Activated naive CD4-positive, alpha-beta T cell treated with anti-CD3 and anti-CD28 coated beads for 36 hours (primary cell): ENCODE data around the gene MB21D2. TPM values are rescaled to one million over a fixed set of nuclear protein-coding genes. Genes with fewer than 3 reads are reported as not detected.

Experiments
- CTCF ChIA-PET: fragments of 350-600 bp; sonication (Branson Sonifier 250); formaldehyde crosslinking; loops from one replicate; lab custom pipeline; 2021; ENCODE audit warnings: antibody characterized with exemption; lab: Charles Lee
- DNase-seq: peaks from one replicate; pipeline ENCODE4 v3.0.0-alpha.2; 2020
- H3K27ac Mint-ChIP-seq: one replicate; pipeline ENCODE4 v1.8.0; 2021; ENCODE audit warnings: mild to moderate bottlenecking, mixed read lengths
- H3K27me3 Mint-ChIP-seq: one replicate; pipeline ENCODE4 v1.8.0; 2021; ENCODE audit warnings: low read depth, mixed read lengths
- H3K36me3 Mint-ChIP-seq: one replicate; pipeline ENCODE4 v1.8.0; 2021; ENCODE audit warnings: low read depth, mixed read lengths
- H3K4me1 Mint-ChIP-seq: one replicate; pipeline ENCODE4 v1.8.0; 2021; ENCODE audit warnings: low read depth, mixed read lengths
- H3K4me3 Mint-ChIP-seq: one replicate; pipeline ENCODE4 v1.8.0; 2021; ENCODE audit warnings: mild to moderate bottlenecking, moderate library complexity, mixed read lengths
- H3K9me3 Mint-ChIP-seq: one replicate; pipeline ENCODE4 v1.8.0; 2021; ENCODE audit warnings: mixed read lengths
- intact Hi-C: fragments of 100-400 bp; cut with micrococcal nuclease; formaldehyde crosslinking; loops from one replicate; pipeline ENCODE4 v1.15.1; 2023
- total RNA-seq, 2 experiments: library from RNA; stranded (reverse); gene quantifications; one replicate each; pipeline ENCODE4 v1.2.3, GENCODE V29; 2021

Gene MB21D2
- total RNA-seq, 2 experiments from 2014 or later: 6.4 to 6.5 TPM

DNA sequence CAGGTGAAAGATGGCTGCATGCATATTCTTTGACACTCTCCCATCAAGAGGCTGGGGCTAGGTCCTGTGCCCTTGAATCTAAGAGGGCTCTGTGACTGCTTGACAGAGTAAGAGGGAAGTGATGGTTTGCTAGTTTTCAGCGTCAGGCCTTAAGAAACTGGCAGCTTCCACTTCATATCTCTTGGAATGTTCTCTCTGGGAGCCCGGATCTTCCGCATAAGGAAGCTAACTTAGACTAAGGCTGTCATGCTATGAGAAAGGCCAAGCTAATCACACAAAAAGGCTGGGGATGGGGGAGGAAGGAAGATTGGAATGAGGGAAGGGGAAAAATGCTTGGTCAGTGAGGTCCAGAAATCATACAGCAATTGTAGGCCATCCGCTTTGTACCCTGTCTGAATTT is 50.0 kb downstream of the MB21D2 start:
- H3K27me3 Mint-ChIP-seq: no peaks in the 10 kb centered on the region
- DNase-seq: no peak
- intact Hi-C loops: no loop called here
- peaks cover 2% of the 10 kb centered on the region for H3K9me3 Mint-ChIP-seq
- CTCF ChIA-PET: interaction anchor here (0.7 kb wide), 1 partner anchor 18 kb away, joined by 3 read pairs; no protein-coding TSS in a partner anchor
- H3K27ac Mint-ChIP-seq: no peak overlapping the region
- no peaks in the 10 kb centered on the region for H3K36me3 Mint-ChIP-seq
- H3K4me3 Mint-ChIP-seq: no peak overlapping the region
- H3K4me1 Mint-ChIP-seq: peaks cover 13% of the 10 kb centered on the region

- Mint-ChIP-seq H3K27me3 (no peaks in the 10 kb centered on the region), H3K36me3 (no peaks in the 10 kb centered on the region), H3K9me3 (peaks cover 2% of the 10 kb centered on the region), H3K27ac (no peak overlapping the region), H3K4me1 (peaks cover 17% of the 10 kb centered on the region), H3K4me3 (no peak overlapping the region)
- no peak for DNase-seq
- intact Hi-C loops: no loop called here
- CTCF ChIA-PET: no interaction called here
These were observed 50.9 kb downstream of the MB21D2 start for GRCh38 chr3:192866804-192867203.

GRCh38 chr3:192864941-192865340 is 52.7 kb downstream of the MB21D2 start:
- CTCF ChIA-PET: no interaction called here
- Mint-ChIP-seq H3K36me3 (no peaks in the 10 kb centered on the region), H3K9me3 (no peaks in the 10 kb centered on the region), H3K27ac (no peak overlapping the region), H3K4me3 (peak overlapping the region; percentile 2), H3K4me1 (peaks cover 18% of the 10 kb centered on the region), H3K27me3 (no peaks in the 10 kb centered on the region)
- DNase-seq: no peak
- intact Hi-C loops: no loop called here

GRCh38 chr3:192863091-192863420 is 54.6 kb downstream of the MB21D2 start:
- Mint-ChIP-seq H3K27me3 (peaks cover 3% of the 10 kb centered on the region), H3K27ac (no peak overlapping the region), H3K36me3 (no peaks in the 10 kb centered on the region), H3K4me1 (peaks cover 25% of the 10 kb centered on the region), H3K4me3 (no peak overlapping the region), H3K9me3 (no peaks in the 10 kb centered on the region)
- intact Hi-C loops: no loop called here
- CTCF ChIA-PET: interaction anchor here (0.6 kb wide), 1 partner anchor 175 kb away, joined by 3 read pairs; no protein-coding TSS in a partner anchor
- no peak for DNase-seq

GRCh38 chr3:192862408-192863090 is 55.1 kb downstream of the MB21D2 start:
- H3K4me3 Mint-ChIP-seq: no peak overlapping the region
- peaks cover 23% of the 10 kb centered on the region for H3K4me1 Mint-ChIP-seq
- no peak overlapping the region for H3K27ac Mint-ChIP-seq
- H3K36me3 Mint-ChIP-seq: no peaks in the 10 kb centered on the region
- intact Hi-C loops: no loop called here
- H3K9me3 Mint-ChIP-seq: no peaks in the 10 kb centered on the region
- no peak for DNase-seq
- CTCF ChIA-PET: interaction anchor here (0.6 kb wide), 1 partner anchor 176 kb away, joined by 3 read pairs; no protein-coding TSS in a partner anchor
- peaks cover 3% of the 10 kb centered on the region for H3K27me3 Mint-ChIP-seq

- CTCF ChIA-PET: no interaction called here
- Mint-ChIP-seq H3K4me3 (no peak overlapping the region), H3K4me1 (peaks cover 23% of the 10 kb centered on the region), H3K27ac (peak overlapping the region; percentile 6), H3K9me3 (no peaks in the 10 kb centered on the region), H3K27me3 (peaks cover 3% of the 10 kb centered on the region), H3K36me3 (no peaks in the 10 kb centered on the region)
- intact Hi-C loops: no loop called here
- peak; percentile 20 for DNase-seq
These were observed 55.7 kb downstream of the MB21D2 start for GRCh38 chr3:192861972-192862371.

GRCh38 chr3:192860454-192860853 is 57.2 kb downstream of the MB21D2 start:
- H3K4me3 Mint-ChIP-seq: no peak overlapping the region
- no peaks in the 10 kb centered on the region for H3K36me3 Mint-ChIP-seq
- H3K4me1 Mint-ChIP-seq: peaks cover 24% of the 10 kb centered on the region
- no peak for DNase-seq
- no peak overlapping the region for H3K27ac Mint-ChIP-seq
- peaks cover 3% of the 10 kb centered on the region for H3K27me3 Mint-ChIP-seq
- intact Hi-C loops: no loop called here
- CTCF ChIA-PET: interaction anchor here (0.7 kb wide), 1 partner anchor 20 kb away, joined by 3 read pairs; no protein-coding TSS in a partner anchor
- H3K9me3 Mint-ChIP-seq: no peaks in the 10 kb centered on the region

DNA sequence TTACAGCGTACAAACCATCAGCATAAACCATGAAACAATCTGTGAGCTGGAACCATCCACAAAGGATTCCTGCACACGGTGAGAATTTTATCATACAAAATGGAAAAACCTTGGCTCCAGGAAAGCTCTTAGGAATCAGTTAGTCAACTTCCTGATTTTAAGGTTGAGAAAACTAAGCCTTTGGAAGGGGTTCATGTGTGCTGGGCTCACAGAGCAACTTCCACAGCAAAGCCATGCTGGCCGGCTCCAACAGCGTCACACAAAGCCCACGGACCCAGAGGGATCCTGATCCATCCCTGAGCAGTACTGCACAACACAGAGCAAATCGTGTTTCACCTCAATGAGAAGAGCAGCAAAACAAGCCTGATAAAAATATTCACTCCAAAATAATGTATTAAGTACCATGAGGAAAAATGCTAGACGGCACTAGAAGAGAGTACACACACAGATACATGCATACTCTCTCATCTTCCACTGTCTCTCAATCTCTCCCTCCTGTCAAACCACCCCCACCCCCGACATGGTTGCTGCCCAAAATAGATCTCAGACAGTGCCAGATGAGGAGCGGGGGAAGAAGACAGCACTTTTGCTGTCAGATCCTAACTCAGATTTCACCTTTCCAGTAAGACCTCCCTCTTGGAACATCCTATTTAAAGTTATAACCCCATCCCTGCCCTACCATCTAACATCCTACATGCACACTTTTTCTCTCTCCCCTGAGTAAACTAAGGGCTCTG is 58.6 kb downstream of the MB21D2 start:
- H3K27me3 Mint-ChIP-seq: peaks cover 3% of the 10 kb centered on the region
- DNase-seq: no peak
- no peak overlapping the region for H3K4me3 Mint-ChIP-seq
- H3K27ac Mint-ChIP-seq: no peak overlapping the region
- no peaks in the 10 kb centered on the region for H3K36me3 Mint-ChIP-seq
- intact Hi-C loops: no loop called here
- H3K4me1 Mint-ChIP-seq: peaks cover 18% of the 10 kb centered on the region
- no peaks in the 10 kb centered on the region for H3K9me3 Mint-ChIP-seq
- CTCF ChIA-PET: no interaction called here

DNA sequence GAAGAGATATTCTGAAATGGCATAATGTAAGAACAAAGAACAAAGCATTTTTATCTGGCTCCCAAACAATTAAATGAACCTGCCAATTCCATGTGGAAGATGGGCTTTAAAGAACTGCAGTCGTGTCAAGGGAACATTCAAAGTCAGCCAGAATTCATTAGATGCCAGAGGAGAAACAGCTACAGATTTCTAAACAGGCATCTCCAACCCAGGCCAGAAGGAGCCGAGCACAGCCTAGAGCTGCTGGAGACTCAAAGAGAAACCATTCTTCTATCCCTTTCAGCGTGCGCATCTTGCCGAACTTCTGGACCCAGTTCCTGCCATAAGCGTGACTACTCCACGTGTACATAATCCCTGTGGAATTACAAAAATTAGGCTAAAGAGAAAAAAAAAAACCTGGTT is 60.4 kb downstream of the MB21D2 start:
- CTCF ChIA-PET: no interaction called here
- Mint-ChIP-seq H3K27ac (no peak overlapping the region), H3K27me3 (peaks cover 9% of the 10 kb centered on the region), H3K4me1 (peaks cover 28% of the 10 kb centered on the region), H3K9me3 (no peaks in the 10 kb centered on the region), H3K4me3 (no peak overlapping the region), H3K36me3 (no peaks in the 10 kb centered on the region)
- intact Hi-C loops: no loop called here
- DNase-seq: no peak

DNA sequence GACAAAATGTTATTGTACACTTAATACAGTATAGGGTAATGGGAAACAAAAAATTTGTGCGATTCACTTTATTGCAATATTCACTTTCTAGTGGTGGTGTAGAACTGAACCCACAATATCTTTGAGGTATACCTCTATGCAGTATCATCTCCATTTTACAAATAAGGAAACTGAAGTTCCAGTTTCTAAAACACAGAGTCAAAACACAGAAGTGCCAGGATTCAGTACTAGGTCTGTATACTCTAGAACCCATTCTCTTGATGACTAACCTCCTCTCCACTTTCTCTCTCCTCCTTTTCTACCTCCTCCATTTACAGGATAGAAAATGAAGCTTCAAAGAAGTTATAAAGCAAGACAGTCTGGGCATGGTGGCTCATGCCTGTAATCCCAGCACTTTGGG is 62.2 kb downstream of the MB21D2 start:
- CTCF ChIA-PET: interaction anchor here (1.1 kb wide), 1 partner anchor 39 kb away, joined by 3 read pairs; no protein-coding TSS in a partner anchor
- H3K4me3 Mint-ChIP-seq: no peak overlapping the region
- no peak for DNase-seq
- intact Hi-C loops: loop anchor here (1.0 kb wide), 4 partner anchors 17 to 179 kb away; no protein-coding TSS in a partner anchor
- H3K4me1 Mint-ChIP-seq: peaks cover 37% of the 10 kb centered on the region
- H3K9me3 Mint-ChIP-seq: no peaks in the 10 kb centered on the region
- H3K27ac Mint-ChIP-seq: no peak overlapping the region
- peaks cover 9% of the 10 kb centered on the region for H3K27me3 Mint-ChIP-seq
- H3K36me3 Mint-ChIP-seq: no peaks in the 10 kb centered on the region

DNA sequence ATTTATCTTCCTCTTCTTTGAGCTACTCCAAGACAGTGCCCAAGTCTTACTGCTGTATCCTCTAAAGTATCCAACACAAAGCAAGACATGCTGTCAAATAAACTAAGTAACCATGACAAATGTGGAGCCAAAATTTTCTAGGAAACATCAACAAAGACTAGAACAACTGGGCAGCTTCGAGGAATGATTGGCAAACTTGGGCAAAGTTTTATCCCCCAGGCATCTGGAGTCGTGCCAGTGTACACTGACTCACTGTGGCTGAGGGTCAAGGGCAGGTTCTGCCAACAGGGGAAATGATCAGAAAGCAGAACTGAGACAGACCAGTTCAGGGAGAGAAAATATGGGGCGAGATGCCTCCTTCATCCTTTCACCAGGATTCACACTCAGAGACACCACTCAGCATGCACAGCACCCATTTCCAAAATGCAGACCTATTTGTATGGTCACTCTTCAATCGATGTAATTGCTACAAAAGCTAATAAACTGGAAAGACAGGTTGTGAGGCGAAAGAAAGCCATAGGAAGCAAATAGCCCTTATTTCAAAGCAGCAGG is 65.8 kb downstream of the MB21D2 start:
- no peak for DNase-seq
- Mint-ChIP-seq H3K9me3 (no peaks in the 10 kb centered on the region), H3K27me3 (peaks cover 5% of the 10 kb centered on the region), H3K27ac (no peak overlapping the region), H3K36me3 (no peaks in the 10 kb centered on the region), H3K4me3 (no peak overlapping the region), H3K4me1 (peaks cover 44% of the 10 kb centered on the region)
- intact Hi-C loops: no loop called here
- CTCF ChIA-PET: interaction anchor here (0.5 to 1.3 kb wide), 3 partner anchors 30 to 189 kb away, joined by 3 to 5 read pairs (median 3); no protein-coding TSS in a partner anchor

DNA sequence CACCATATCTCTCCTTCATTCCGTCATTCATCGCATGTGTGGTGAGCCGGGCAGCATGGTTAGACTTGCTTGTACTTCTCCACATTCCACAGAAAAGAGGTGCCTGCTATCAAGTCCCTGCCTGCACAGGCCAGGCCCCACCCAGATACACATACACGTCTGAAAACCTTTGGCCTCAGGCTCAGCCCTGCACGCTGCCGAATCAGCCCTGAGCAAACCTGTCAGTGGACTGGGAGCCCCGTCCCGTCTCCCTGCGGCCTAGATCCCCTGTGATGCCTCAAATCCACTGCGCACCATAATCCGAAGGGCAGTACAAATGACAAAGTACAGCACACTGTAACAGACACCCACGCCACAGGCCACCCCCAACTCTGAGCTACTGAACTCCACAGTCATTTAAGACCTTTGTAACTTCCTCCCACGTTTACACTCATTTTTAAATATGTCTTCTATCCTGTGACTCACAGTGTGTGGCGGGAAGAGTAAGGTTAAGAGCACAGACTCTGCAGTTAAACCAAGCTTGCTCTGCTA is 67.1 kb downstream of the MB21D2 start:
- peaks cover 5% of the 10 kb centered on the region for H3K27me3 Mint-ChIP-seq
- H3K36me3 Mint-ChIP-seq: no peaks in the 10 kb centered on the region
- DNase-seq: peak; percentile 73
- H3K9me3 Mint-ChIP-seq: no peaks in the 10 kb centered on the region
- peak overlapping the region; percentile 84 for H3K27ac Mint-ChIP-seq
- CTCF ChIA-PET: interaction anchor here (0.6 to 1.0 kb wide), 5 partner anchors 10 to 191 kb away, joined by 3 to 5 read pairs (median 5); no protein-coding TSS in a partner anchor
- intact Hi-C loops: loop anchor here (1.0 kb wide), 6 partner anchors 12 to 174 kb away; no protein-coding TSS in a partner anchor
- H3K4me3 Mint-ChIP-seq: peak overlapping the region; percentile 22
- H3K4me1 Mint-ChIP-seq: peaks cover 47% of the 10 kb centered on the region
